GM12892 (cell line): ENCODE data around the gene LDAH.

Experiments used
- DNase-seq: peaks from one replicate; pipeline ENCODE4 v3.0.0; 2011; ENCODE audit not compliant: insufficient read length
- FAIRE-seq: peaks from 2 replicates; lab custom pipeline; 2011; peaks lifted over from hg19 to GRCh38; lab: Jason Lieb, UNC
- POLR2A ChIP-seq: IDR thresholded peaks from 2 replicates; pipeline ENCODE4 v1.6.1; 2011; ENCODE audit warnings: low read depth, low read length, control low read depth
- POLR2AphosphoS5 ChIP-seq: IDR thresholded peaks from 2 replicates; pipeline ENCODE4 v1.6.1; 2011; ENCODE audit warnings: low read depth, low read length, control low read depth
- TAF1 ChIP-seq: IDR thresholded peaks from 2 replicates; pipeline ENCODE4 v1.6.1; 2011; ENCODE audit warnings: low read depth, mild to moderate bottlenecking, control low read depth, low read length, borderline replicate concordance

LDAH gene

GRCh38 chr2:20664071-20664390, 158.9 kb downstream of the LDAH start:
- DNase-seq = no peak
- no peak for TF ChIP-seq POLR2AphosphoS5
- TF ChIP-seq TAF1 = no peak
- TF ChIP-seq POLR2A = no peak
- no peak for FAIRE-seq

- FAIRE-seq (no peak), DNase-seq (no peak)
- TF ChIP-seq TAF1 (no peak), POLR2A (no peak), POLR2AphosphoS5 (no peak)
Observed at GRCh38 chr2:20663196-20664070, 159.5 kb downstream of the LDAH start.

- TF ChIP-seq TAF1 = no peak
- TF ChIP-seq POLR2A = no peak
- no peak for TF ChIP-seq POLR2AphosphoS5
- DNase-seq (no peak), FAIRE-seq (no peak)
Observed at GRCh38 chr2:20662308-20662937, 160.5 kb downstream of the LDAH start.

GRCh38 chr2:20661421-20662307, 161.2 kb downstream of the LDAH start:
- TF ChIP-seq POLR2AphosphoS5 (no peak), TAF1 (no peak), POLR2A (no peak)
- peak; percentile 96 for FAIRE-seq
- no peak for DNase-seq

GRCh38 chr2:20660506-20661420, 162.1 kb downstream of the LDAH start:
- DNase-seq (no peak), FAIRE-seq (no peak)
- TF ChIP-seq POLR2A = no peak
- no peak for TF ChIP-seq TAF1
- no peak for TF ChIP-seq POLR2AphosphoS5

- no peak for TF ChIP-seq POLR2AphosphoS5
- TF ChIP-seq POLR2A = no peak
- TF ChIP-seq TAF1 = no peak
- FAIRE-seq (no peak), DNase-seq (no peak)
Observed at GRCh38 chr2:20657522-20658235, 165.2 kb downstream of the LDAH start.

GRCh38 chr2:20656561-20656960, 166.3 kb downstream of the LDAH start:
- DNase-seq = no peak
- FAIRE-seq = no peak
- TF ChIP-seq POLR2A = no peak

GRCh38 chr2:20654535-20654813, 168.4 kb downstream of the LDAH start:
- no peak for TF ChIP-seq POLR2AphosphoS5
- TF ChIP-seq POLR2A = no peak
- TF ChIP-seq TAF1 = no peak
- FAIRE-seq = no peak
- no peak for DNase-seq

GRCh38 chr2:20653695-20654534, 169.0 kb downstream of the LDAH start:
- DNase-seq (no peak), FAIRE-seq (no peak)
- no peak for TF ChIP-seq POLR2AphosphoS5
- TF ChIP-seq TAF1 = no peak
- TF ChIP-seq POLR2A = no peak

- TF ChIP-seq POLR2A (no peak), TAF1 (no peak), POLR2AphosphoS5 (no peak)
- peak; percentile 40 for FAIRE-seq
- no peak for DNase-seq
Observed at GRCh38 chr2:20652673-20653575, 170.0 kb downstream of the LDAH start.
